HepG2 (cell line): Measurements from ENCODE around the gene PYGB. TPM values are rescaled to one million over a fixed set of nuclear protein-coding genes. Genes with fewer than 3 reads are reported as not detected.

Source experiments
- BRD4 ChIP-seq: sonication (generic); formaldehyde crosslinking; IDR thresholded peaks from 2 replicates; pipeline ENCODE4 v1.4.0; 2020; ENCODE audit warnings: missing genetic modification reagents
- DZIP1 ChIP-seq: sonication (generic); formaldehyde crosslinking; IDR thresholded peaks from 2 replicates; pipeline ENCODE4 v1.5.0; 2020; ENCODE audit warnings: mild to moderate bottlenecking, missing genetic modification reagents
- HIVEP1 ChIP-seq: sonication (generic); formaldehyde crosslinking; IDR thresholded peaks from 2 replicates; pipeline ENCODE4 v1.4.0; 2020; ENCODE audit warnings: mild to moderate bottlenecking, missing genetic modification reagents
- MTA3 ChIP-seq: sonication (generic); formaldehyde crosslinking; IDR thresholded peaks from 2 replicates; pipeline ENCODE4 v1.4.0; 2020; ENCODE audit warnings: missing genetic modification reagents
- ONECUT2 ChIP-seq: sonication (generic); formaldehyde crosslinking; IDR thresholded peaks from 2 replicates; pipeline ENCODE4 v1.4.0; 2020; ENCODE audit warnings: missing genetic modification reagents
- RAD21 ChIP-seq: fragments of 450-650 bp; formaldehyde crosslinking; IDR thresholded peaks from 2 replicates; pipeline ENCODE4 v1.5.0; 2020; ENCODE audit warnings: mild to moderate bottlenecking
- SAFB2 ChIP-seq: sonication (generic); formaldehyde crosslinking; IDR thresholded peaks from 2 replicates; pipeline ENCODE4 v1.5.1; 2020; ENCODE audit warnings: missing genetic modification reagents, low read depth, mild to moderate bottlenecking, borderline replicate concordance
- SALL2 ChIP-seq: sonication (generic); formaldehyde crosslinking; IDR thresholded peaks from 2 replicates; pipeline ENCODE4 v1.8.1; 2023; ENCODE audit warnings: mild to moderate bottlenecking, missing genetic modification reagents, inconsistent platforms
- ZMYM3 ChIP-seq: sonication (generic); formaldehyde crosslinking; IDR thresholded peaks from 2 replicates; pipeline ENCODE4 v1.5.1; 2020; ENCODE audit warnings: mild to moderate bottlenecking, missing genetic modification reagents
- ZNF44 ChIP-seq: sonication (generic); formaldehyde crosslinking; IDR thresholded peaks from 2 replicates; pipeline ENCODE4 v1.5.1; 2020; ENCODE audit warnings: mild to moderate bottlenecking, missing genetic modification reagents
- ZNF749 ChIP-seq: sonication (generic); formaldehyde crosslinking; IDR thresholded peaks from 2 replicates; pipeline ENCODE4 v1.8.0; 2022; ENCODE audit warnings: mild to moderate bottlenecking, missing genetic modification reagents, moderate library complexity, borderline replicate concordance
- ZSCAN22 ChIP-seq: sonication (generic); formaldehyde crosslinking; IDR thresholded peaks from 2 replicates; pipeline ENCODE4 v1.4.0; 2020; ENCODE audit warnings: mild to moderate bottlenecking, missing genetic modification reagents
- polyA plus RNA-seq, 8 experiments: library from polyadenylated mRNA; depleted of rRNA in 3 of 8; stranded (reverse) in 7 of 8; unstranded in 1 of 8; fragments of >200 nt; fragmentation: Illumina TruSeq in 4 of 8; extraction: Trizol in 4 of 8; gene quantifications; 2 replicates each; pipeline versions ENCODE4 v1.2.1 to v1.2.3, GENCODE V29; 2011 to 2016; ENCODE audit warnings: low read depth in 4 of 8, missing spikeins in 1 of 8, mixed read lengths in 1 of 8; ENCODE audit not compliant: insufficient read depth in 1 of 8
- total RNA-seq, 5 experiments: library from RNA; depleted of rRNA; stranded (reverse); fragments of >200 nt; fragmentation: Illumina TruSeq; extraction: Trizol; gene quantifications; 2 replicates each; pipeline ENCODE4 v1.2.3, GENCODE V29; 2016; ENCODE audit warnings: low read depth in 1 of 5
- TF ChIP-seq, protein P1 (sequence below): sonication (generic); formaldehyde crosslinking; IDR thresholded peaks from 2 replicates; pipeline ENCODE4 v1.4.0; 2020; ENCODE audit warnings: missing genetic modification reagents
- TF ChIP-seq, protein P2 (sequence below): sonication (generic); formaldehyde crosslinking; IDR thresholded peaks from 2 replicates; pipeline ENCODE4 v1.4.0; 2020; ENCODE audit warnings: missing genetic modification reagents
- TF ChIP-seq, protein P3 (sequence below): sonication (generic); formaldehyde crosslinking; conservative IDR thresholded peaks from 2 replicates; pipeline ENCODE4 v1.8.0; 2022; ENCODE audit warnings: mild to moderate bottlenecking, moderate library complexity, missing genetic modification reagents
- TF ChIP-seq, protein P4 (sequence below): sonication (generic); formaldehyde crosslinking; IDR thresholded peaks from 2 replicates; pipeline ENCODE4 v1.8.0; 2022; ENCODE audit warnings: mild to moderate bottlenecking, missing genetic modification reagents
- TF ChIP-seq, protein P5 (sequence below): IDR thresholded peaks from 2 replicates; pipeline ENCODE4 v1.6.1; 2016; ENCODE audit warnings: mild to moderate bottlenecking, missing biosample characterization, missing genetic modification reagents

PYGB gene
- total and polyA plus RNA-seq, 2 of the 13 experiments (the other 11 are each of a cell fraction or from before 2014, with no cell fraction given) = 24.2 to 86.3 TPM

- no peak for TF ChIP-seq ZSCAN22 (CRISPR knock-in tag)
- TF ChIP-seq, protein P1, sequence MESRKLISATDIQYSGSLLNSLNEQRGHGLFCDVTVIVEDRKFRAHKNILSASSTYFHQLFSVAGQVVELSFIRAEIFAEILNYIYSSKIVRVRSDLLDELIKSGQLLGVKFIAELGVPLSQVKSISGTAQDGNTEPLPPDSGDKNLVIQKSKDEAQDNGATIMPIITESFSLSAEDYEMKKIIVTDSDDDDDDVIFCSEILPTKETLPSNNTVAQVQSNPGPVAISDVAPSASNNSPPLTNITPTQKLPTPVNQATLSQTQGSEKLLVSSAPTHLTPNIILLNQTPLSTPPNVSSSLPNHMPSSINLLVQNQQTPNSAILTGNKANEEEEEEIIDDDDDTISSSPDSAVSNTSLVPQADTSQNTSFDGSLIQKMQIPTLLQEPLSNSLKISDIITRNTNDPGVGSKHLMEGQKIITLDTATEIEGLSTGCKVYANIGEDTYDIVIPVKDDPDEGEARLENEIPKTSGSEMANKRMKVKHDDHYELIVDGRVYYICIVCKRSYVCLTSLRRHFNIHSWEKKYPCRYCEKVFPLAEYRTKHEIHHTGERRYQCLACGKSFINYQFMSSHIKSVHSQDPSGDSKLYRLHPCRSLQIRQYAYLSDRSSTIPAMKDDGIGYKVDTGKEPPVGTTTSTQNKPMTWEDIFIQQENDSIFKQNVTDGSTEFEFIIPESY (CRISPR knock-in tag) = peak; percentile 60; the same call in 1 of the 2 replicates
- TF ChIP-seq, protein P2, sequence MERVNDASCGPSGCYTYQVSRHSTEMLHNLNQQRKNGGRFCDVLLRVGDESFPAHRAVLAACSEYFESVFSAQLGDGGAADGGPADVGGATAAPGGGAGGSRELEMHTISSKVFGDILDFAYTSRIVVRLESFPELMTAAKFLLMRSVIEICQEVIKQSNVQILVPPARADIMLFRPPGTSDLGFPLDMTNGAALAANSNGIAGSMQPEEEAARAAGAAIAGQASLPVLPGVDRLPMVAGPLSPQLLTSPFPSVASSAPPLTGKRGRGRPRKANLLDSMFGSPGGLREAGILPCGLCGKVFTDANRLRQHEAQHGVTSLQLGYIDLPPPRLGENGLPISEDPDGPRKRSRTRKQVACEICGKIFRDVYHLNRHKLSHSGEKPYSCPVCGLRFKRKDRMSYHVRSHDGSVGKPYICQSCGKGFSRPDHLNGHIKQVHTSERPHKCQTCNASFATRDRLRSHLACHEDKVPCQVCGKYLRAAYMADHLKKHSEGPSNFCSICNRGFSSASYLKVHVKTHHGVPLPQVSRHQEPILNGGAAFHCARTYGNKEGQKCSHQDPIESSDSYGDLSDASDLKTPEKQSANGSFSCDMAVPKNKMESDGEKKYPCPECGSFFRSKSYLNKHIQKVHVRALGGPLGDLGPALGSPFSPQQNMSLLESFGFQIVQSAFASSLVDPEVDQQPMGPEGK (CRISPR knock-in tag) = peak; percentile 33
- no peak for TF ChIP-seq DZIP1
- TF ChIP-seq, protein P3, sequence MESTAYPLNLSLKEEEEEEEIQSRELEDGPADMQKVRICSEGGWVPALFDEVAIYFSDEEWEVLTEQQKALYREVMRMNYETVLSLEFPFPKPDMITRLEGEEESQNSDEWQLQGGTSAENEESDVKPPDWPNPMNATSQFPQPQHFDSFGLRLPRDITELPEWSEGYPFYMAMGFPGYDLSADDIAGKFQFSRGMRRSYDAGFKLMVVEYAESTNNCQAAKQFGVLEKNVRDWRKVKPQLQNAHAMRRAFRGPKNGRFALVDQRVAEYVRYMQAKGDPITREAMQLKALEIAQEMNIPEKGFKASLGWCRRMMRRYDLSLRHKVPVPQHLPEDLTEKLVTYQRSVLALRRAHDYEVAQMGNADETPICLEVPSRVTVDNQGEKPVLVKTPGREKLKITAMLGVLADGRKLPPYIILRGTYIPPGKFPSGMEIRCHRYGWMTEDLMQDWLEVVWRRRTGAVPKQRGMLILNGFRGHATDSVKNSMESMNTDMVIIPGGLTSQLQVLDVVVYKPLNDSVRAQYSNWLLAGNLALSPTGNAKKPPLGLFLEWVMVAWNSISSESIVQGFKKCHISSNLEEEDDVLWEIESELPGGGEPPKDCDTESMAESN (CRISPR knock-in tag) = no peak
- TF ChIP-seq, protein P4, sequence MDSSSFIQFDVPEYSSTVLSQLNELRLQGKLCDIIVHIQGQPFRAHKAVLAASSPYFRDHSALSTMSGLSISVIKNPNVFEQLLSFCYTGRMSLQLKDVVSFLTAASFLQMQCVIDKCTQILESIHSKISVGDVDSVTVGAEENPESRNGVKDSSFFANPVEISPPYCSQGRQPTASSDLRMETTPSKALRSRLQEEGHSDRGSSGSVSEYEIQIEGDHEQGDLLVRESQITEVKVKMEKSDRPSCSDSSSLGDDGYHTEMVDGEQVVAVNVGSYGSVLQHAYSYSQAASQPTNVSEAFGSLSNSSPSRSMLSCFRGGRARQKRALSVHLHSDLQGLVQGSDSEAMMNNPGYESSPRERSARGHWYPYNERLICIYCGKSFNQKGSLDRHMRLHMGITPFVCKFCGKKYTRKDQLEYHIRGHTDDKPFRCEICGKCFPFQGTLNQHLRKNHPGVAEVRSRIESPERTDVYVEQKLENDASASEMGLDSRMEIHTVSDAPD (CRISPR knock-in tag) = no peak
- no peak for TF ChIP-seq MTA3 (CRISPR knock-in tag)
- TF ChIP-seq, protein P5, sequence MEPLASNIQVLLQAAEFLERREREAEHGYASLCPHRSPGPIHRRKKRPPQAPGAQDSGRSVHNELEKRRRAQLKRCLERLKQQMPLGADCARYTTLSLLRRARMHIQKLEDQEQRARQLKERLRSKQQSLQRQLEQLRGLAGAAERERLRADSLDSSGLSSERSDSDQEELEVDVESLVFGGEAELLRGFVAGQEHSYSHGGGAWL (CRISPR knock-in tag) = 0 out of 2 replicates have a peak, but pooled peaks have one; percentile 43
- TF ChIP-seq ZNF749 = no peak
- TF ChIP-seq HIVEP1 = 0 out of 2 replicates have a peak, but pooled peaks have one; percentile 37
- TF ChIP-seq ONECUT2 (CRISPR knock-in tag) = no peak
- 0 out of 2 replicates have a peak, but pooled peaks have one; percentile 44 for TF ChIP-seq SAFB2
- TF ChIP-seq ZMYM3 (CRISPR knock-in tag) = no peak
- no peak for TF ChIP-seq ZNF44 (CRISPR knock-in tag)
- no peak for TF ChIP-seq SALL2
- TF ChIP-seq BRD4 (CRISPR knock-in tag) = no peak
- TF ChIP-seq RAD21 (CRISPR knock-in tag) = peak; percentile 55
These were observed 27.7 kb upstream of the PYGB start (continued) for GRCh38 chr20:25220021-25220730.
